Measurements from ENCODE around the gene PXMP4.

The PXMP4 gene

DNA sequence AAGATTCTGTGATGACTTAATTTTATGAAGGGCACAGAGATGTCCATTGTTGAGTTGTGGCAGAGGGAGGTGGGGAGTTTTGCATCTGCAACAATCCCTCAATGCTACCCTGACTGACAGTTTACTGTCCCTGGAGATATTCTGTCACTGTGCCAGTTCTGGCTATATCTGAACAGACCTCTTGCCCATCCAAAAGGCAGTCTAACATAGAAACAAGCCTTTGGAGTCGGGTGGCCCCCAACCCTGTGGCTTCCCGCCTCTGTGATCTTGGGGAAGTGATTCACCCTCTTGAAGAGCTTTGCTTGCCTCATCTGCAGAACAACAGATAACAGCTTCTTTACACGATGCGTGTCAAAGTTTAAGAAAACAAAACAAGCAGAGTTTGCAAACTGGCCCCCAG is 30.1 kb downstream of the PXMP4 start:
- Histone ChIP-seq H3K36me3 (peaks cover 6% of the 10 kb centered on the region), H3K27me3 (ENCODE audit: insufficient read depth, low read depth, severe bottlenecking) (no peaks in the 10 kb centered on the region), H3K9me3 (ENCODE audit: severe bottlenecking) (no peaks in the 10 kb centered on the region), H3K27ac (no peak overlapping the region), H3K4me3 (ENCODE audit: low read depth, low read length) (no peak overlapping the region)
- no peak for DNase-seq
- TF ChIP-seq, protein P1, sequence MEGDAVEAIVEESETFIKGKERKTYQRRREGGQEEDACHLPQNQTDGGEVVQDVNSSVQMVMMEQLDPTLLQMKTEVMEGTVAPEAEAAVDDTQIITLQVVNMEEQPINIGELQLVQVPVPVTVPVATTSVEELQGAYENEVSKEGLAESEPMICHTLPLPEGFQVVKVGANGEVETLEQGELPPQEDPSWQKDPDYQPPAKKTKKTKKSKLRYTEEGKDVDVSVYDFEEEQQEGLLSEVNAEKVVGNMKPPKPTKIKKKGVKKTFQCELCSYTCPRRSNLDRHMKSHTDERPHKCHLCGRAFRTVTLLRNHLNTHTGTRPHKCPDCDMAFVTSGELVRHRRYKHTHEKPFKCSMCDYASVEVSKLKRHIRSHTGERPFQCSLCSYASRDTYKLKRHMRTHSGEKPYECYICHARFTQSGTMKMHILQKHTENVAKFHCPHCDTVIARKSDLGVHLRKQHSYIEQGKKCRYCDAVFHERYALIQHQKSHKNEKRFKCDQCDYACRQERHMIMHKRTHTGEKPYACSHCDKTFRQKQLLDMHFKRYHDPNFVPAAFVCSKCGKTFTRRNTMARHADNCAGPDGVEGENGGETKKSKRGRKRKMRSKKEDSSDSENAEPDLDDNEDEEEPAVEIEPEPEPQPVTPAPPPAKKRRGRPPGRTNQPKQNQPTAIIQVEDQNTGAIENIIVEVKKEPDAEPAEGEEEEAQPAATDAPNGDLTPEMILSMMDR (IDR thresholded peaks at IDR 0.05; ENCODE audit: low read depth, low read length) = no peak

- no peak overlapping the region for H3K27ac ChIP-seq
These were observed 30.6 kb downstream of the PXMP4 start for GRCh38 chr20:33689493-33689892.

GRCh38 chr20:33688938-33689424 is 31.1 kb downstream of the PXMP4 start:
- Histone ChIP-seq H3K27me3 (ENCODE audit: insufficient read depth, low read depth, severe bottlenecking) (no peaks in the 10 kb centered on the region), H3K4me3 (ENCODE audit: low read depth, low read length) (no peak overlapping the region), H3K36me3 (peaks cover 16% of the 10 kb centered on the region), H3K9me3 (ENCODE audit: severe bottlenecking) (no peaks in the 10 kb centered on the region), H3K27ac (no peak overlapping the region)
- TF ChIP-seq, protein P1 (IDR thresholded peaks at IDR 0.05; ENCODE audit: low read depth, low read length) = no peak
- DNase-seq = no peak

More at GRCh38 chr20:33689493-33689892, 30.6 kb downstream of the PXMP4 start:
- H3K36me3 ChIP-seq = peaks cover 11% of the 10 kb centered on the region
- TF ChIP-seq, protein P1 (IDR thresholded peaks at IDR 0.05; ENCODE audit: low read depth, low read length) = no peak
- no peaks in the 10 kb centered on the region for H3K9me3 ChIP-seq (ENCODE audit: severe bottlenecking)
- no peak overlapping the region for H3K4me3 ChIP-seq (ENCODE audit: low read depth, low read length)
- DNase-seq = no peak
- H3K27me3 ChIP-seq (ENCODE audit: insufficient read depth, low read depth, severe bottlenecking) = no peaks in the 10 kb centered on the region

DNA sequence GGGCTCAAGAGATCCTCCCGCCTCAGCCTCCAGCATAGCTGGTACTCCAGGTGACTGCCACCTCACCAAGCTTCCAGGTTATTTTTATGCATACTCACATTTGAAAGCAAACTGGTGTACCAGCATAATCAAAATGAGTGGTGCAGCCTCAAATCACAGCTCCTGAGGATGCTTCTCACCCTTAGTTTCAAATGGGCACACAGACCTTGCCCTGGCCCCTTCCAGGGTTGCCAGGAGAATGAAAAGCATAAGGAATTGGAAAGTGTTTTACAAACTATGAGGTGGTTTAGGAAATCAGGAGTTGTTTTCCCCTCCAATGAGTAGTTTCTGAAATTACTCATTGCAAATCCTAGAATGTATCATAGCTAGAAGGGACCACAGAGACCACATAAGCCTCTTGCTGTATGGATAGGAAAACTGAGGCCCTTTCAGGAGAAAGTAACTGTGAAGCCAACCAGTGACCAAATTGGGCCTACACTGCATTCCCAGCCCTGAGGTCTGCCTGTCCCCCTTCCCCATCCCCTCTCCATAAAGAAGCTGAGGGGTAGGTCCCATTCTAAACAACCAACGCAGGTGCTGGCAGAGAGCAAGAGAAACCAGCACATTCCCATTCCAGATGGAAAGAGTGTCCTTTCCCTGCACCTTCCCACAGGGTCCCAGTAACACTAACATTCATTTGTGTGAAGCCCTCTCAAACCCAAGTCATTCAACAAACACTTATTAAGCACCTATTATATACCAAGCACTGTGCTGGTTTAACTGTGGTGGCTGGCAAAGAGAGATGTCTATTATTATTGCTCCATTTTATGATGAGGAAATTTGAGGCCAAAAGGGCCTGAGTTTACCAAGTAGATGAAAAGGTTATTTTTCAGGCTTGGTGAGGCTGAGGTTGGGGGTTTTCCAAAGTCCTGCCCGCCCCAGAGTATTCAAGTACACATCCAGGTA is 31.8 kb downstream of the PXMP4 start:
- no peak overlapping the region for H3K4me3 ChIP-seq (ENCODE audit: low read depth, low read length)
- TF ChIP-seq, protein P1 (IDR thresholded peaks at IDR 0.05; ENCODE audit: low read depth, low read length) = no peak
- H3K27ac ChIP-seq = no peak overlapping the region
- no peaks in the 10 kb centered on the region for H3K9me3 ChIP-seq (ENCODE audit: severe bottlenecking)
- peaks cover 23% of the 10 kb centered on the region for H3K36me3 ChIP-seq
- DNase-seq = no peak
- no peaks in the 10 kb centered on the region for H3K27me3 ChIP-seq (ENCODE audit: insufficient read depth, low read depth, severe bottlenecking)

DNA sequence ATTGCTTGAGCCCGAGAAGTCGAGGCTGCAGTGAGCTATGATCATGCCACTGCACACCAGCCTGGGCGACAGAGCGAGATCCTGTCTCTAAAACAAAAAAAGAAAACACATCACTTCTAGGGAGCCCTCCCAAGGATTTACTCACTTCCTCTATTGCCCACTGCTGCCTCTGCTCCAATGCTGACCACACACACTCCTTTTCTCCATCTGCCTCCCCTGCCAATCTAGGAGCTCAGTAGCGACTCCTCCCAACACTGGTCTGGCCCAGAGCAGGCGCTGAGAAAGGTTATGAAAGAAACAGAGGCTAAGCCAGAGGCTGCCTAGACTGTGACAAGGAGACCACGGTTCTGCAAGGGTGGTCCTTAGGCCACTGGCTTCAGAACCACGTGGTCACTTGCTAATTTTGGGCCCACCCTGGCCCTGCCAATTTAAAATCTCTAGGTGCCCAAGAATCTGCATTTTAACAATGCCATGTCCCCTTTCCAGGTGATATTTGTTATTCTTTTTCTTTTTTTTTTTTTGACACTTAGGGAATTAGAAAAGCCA is 32.7 kb downstream of the PXMP4 start:
- Histone ChIP-seq H3K27ac (no peak overlapping the region), H3K27me3 (ENCODE audit: insufficient read depth, low read depth, severe bottlenecking) (no peaks in the 10 kb centered on the region), H3K36me3 (peaks cover 32% of the 10 kb centered on the region), H3K4me3 (ENCODE audit: low read depth, low read length) (no peak overlapping the region), H3K9me3 (ENCODE audit: severe bottlenecking) (no peaks in the 10 kb centered on the region)
- DNase-seq = no peak
- TF ChIP-seq, protein P1 (IDR thresholded peaks at IDR 0.05; ENCODE audit: low read depth, low read length) = no peak
